NCI-H510A (cell line): ENCODE results near the gene AP3D1.

Source experiments
- DNase-seq: peaks from one replicate; lab custom pipeline; 2025; lab: John Stamatoyannopoulos, UW

Gene AP3D1

DNA sequence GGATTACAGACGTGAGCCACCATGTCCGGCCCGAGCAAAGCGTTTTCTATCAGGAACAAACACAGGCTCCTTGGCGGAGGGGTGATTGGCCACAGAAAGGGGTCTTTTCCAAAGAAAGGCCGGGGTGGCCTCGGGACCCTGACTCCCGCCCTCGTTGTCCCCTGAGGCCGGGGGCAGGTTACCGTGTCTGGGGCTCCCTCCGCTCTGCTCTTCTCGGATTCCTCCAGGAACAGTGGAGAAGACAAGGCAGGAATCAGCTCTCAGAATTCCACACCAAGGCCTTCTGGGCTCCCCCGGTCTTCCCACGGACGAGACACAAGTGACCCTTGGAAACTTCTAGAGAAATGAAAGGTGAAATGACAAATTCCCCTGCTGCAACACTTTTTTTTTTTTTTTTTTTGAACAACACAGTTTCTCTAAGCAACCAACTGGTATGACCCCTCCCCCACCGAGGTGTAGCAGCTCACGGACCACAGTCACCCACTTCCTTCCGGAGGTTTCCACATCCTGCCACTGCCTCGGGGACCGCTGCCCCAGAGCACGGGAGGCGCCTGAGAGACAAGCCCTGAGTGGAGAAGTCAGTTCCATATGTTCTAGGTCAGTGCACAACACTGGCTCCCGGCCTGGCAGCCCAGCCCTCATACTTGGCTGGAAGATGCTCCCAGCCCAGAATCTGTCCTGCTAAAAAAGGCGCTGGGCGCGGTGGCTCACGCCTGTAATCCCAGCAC, 66.2 kb downstream of the AP3D1 start:
- DNase-seq: no peak

DNA sequence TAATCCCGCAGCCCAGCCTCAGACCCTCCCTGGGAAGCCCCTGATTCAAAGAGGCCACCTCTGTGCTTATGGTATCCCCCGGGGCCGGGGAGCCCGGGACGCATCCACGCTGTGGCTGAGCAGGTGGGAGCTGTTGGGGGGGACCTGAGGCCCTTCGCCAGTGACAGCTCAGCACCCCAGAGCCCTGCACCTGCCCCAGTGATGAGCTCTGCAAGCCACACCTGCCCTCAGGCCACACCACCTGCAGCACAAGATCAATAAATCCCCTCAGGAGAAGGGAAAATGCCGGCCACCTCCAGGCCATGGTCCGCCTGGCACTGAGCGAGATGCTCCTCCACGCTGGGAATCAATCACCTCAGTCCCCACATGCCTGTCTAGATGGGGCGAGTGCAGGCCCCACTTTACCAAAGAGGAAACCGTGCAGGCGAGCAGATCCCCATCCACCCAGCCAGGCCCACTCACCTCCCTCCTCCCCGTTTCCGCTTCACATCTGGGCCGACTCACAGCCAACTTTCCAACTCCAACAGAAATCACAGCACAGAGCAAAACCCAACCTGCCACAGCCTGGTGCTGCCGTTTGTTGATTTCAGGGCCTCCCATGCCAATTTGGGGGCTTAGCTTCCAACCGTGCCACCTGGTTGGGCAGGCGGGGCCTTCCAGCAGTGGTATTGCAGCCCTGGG, 68.1 kb downstream of the AP3D1 start:
- DNase-seq: no peak

DNA sequence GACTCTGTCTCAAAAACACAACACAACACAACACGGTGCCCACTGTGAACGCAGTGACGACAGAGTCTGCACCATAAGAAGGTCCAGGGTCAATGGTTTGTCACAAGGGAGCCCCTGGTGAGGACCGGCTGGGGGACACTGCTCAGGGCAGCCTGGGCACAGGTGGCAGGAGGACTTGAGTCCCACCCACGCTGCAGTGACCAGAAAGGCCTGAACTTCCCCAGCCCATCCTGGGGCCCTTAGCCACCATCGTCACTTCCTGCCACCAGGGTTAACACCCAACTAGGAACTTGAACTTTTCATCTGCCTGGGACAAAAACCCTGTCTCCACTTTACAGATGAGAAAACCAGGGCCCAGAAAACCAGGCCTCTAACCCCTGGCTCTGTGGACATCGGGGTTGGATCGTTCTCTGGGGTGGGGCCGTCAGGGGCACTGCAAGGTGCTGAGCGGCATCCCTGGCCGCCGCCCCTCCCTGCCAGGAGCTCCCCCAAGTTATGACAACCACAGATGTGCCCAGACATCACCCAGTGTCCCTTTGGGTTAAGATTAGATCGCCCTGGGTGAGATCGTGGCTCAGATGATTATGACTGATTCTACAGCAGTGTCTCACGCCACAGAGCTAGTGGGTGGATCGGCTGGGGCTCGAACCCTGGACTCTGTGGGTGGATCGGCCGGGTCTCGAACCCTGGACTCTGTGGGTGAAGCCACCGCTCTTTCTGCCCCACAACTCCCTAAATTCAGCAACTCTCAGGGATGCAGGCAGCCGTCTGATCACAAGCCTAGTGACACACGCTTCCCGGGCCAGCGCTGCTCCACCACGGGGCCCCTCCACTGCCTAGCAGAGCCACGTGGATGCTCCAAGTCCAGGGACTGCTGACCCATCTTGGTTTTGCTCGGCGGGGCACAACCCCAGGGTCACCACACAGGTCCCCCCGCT, 69.2 kb downstream of the AP3D1 start:
- no peak for DNase-seq

DNA sequence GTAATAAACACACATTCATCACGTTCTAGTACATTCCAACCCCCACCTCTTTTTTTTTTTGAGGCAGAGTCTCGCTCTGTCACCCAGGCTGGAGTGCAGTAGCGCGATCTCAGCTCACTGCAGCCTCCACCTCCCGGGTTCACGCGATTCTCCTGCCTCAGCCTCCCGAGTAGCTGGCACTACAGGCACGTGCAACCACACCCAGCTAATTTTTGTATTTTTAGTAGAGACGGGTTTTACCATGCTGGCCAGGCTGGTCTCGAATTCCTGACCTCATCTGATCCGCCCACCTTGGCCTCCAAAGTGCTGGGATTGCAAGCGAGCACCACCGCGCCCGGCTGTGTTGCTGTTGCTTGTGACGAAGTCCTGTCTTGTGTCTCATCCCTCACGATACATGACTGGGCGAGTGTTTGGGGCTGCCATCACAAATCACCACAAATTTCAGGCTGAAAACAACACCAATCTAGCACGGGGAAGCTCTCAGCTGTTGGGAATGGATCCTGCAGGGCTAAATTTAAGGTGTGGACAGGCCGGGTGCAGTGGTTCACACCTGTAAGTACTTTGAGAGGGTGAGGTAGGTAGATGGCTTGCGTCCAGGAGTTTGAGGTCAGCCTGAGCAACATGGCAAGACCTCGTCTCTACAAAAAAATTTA, 70.9 kb downstream of the AP3D1 start:
- DNase-seq: no peak

DNA sequence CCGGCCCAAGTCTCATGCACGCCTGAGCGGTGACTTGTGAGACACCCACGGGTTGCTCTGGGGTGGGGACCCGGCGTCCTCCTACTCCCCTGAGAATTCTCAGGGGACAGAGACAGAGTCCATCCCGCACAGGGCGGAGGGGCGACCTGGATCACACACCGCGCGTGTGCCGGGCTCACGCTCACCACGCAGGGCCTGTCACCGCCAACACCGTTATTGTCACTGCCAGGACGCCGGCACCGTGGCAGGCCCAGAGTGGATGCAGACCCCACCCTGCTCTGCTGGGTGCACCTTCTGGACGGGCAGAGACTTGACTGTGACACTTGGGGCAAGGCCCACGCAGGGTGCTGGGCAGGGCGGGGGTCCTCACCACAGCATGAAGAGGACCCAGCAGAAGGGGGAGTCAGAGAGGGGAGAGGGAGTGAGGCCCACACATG, 71.5 kb downstream of the AP3D1 start:
- no peak for DNase-seq

DNA sequence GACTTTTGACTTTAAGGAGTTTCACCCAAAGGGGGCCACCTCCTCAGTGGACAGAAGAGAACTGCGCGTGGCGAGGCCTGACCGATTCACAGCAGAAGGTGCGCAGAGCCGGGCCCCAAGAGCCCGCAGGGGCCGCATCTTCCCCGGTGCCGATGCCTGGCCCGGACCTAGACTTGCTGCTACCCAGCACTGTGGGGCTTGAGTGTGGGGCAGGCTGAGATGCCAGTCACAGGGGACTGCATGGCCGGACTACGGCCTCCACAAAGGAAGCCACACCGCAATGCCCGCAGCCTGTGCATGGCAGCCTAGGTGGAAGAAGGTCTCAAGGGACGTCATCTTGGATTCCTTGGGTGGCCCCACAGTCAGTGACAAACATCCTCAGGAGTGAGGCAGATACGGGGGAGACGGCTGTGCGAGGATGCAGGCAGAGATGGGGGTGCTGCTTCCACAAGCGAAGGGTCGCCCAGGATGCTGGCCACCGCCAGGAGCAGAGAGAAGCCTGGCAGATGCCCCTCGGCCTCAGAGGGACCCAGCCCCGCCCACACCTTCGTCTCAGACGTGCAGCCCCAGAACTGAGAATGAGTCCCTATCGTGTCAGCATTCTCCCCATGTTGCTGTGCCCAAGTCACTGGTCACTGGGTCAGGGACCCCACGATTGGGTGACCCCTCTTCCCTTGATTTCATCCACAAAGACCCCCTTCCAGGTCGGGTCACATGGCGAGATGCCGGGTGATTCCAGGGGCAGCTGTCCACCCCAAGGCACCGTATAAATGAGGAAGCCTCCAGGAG, 72.1 kb downstream of the AP3D1 start:
- DNase-seq: no peak

DNA sequence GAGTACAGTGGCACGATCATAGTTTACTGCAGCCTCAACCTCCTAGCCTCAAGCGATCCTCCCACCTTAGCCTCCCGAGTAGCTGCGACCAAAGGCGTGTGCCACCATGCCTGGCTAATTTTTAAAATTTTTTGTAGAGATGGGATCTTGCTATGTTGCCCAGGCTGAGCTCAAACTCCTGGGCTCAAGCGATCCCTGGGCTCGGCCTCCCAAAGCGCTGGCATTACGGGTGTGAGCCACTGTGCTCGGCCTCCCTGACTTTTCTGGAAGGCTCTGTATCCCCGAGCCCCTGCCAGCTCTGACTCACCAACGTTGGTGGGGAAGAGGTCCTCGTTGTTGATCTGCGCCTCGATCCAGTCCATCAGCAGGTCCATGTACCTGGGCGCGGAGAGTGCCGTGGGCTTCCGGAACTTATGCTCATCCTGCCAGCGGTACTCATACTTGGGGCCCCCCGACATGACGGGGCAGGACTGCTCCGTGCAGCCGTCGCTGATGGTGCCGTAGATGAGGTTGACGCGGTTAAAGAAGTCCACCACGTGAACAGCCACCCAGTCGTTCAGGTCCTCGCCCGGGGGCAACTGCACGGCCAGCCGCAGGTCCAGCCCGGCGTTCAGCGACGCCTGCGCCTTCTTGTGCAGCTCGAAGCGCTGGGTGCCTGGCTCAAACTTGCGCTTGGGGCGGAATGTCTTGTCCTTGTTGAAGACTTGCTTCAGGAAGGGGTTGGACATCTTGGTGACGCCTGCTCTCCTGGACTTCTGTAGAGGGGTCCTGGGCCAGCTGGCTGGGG, 73.3 kb downstream of the AP3D1 start:
- DNase-seq: no peak

DNA sequence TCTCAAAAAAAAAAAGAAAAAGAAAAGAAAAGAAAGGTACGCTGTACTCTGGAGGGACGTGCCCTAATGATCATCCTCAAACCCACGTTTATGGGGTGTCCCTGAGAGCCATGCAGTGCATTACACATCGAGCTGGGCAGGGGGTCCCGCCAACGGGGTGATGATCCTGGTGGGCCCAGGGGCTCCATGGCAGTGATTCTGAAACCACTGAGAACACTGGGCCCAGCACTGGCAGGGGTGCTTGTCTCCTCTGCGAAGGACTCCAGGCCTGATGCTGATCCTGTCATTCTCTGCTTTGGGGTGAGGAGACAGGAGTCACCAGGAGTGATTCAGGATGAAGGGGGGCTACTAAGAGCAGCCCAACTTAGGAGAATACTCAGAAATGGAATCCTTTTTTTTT, 74.0 kb downstream of the AP3D1 start:
- DNase-seq: no peak

DNA sequence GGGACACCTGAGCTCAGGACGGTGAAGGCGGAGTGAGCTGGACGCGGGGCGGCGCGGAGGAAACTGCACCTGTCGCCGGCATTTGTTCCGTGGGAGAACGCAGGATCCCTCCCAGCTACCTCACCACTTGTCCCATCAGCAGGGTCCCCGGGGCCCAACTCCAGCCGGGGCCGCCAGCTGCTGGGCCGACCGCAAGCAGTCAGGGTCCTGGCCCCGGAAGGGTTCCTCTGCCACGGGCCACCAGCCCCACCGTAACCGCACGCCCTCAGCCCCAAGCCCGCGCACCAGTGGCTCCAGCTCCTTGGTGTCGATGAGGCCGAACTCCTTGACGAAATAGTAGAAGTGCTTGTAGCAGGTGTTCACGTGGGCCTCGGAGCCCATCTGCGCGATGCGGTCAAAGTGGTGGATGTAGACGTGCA, 74.8 kb downstream of the AP3D1 start:
- no peak for DNase-seq

DNA sequence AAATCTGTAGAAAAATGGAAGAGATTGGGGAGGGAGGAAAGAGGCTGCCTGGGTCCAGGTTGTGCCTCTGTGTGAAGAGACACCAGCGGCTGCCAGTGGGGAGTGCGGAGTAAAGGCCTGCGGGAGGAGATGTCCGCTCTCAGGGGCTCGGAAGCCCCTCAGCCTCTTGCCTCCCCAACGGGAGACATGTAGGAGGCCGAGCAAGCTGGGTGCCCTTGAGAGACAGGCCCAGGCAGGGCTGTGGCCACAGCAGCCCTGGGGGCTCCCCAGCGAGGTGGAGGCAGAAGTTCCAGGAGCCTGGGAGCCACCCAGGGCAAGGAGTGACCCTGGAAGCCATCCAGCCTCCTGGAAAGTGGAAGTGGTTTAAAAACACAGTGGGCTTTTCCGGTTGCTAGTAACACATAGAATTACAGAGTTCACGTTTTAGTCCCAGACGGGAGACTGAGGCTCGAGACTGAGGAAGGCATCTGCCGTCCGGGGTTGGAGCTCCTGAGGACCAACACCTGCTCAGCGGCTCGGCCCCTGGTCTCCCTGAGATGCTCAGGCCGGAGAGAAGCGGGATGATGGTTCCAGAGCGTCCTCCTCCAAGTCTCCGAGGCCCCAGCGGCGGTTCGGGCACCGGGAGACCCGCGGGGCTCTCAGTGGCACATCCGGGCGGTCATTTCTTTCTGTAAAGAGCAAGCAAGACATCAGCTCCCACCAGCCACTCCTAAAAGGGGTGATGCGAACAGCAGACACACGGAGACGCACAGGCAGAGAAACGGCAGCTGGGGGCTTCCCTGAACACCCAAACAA, 78.4 kb downstream of the AP3D1 start:
- DNase-seq: no peak

DNA sequence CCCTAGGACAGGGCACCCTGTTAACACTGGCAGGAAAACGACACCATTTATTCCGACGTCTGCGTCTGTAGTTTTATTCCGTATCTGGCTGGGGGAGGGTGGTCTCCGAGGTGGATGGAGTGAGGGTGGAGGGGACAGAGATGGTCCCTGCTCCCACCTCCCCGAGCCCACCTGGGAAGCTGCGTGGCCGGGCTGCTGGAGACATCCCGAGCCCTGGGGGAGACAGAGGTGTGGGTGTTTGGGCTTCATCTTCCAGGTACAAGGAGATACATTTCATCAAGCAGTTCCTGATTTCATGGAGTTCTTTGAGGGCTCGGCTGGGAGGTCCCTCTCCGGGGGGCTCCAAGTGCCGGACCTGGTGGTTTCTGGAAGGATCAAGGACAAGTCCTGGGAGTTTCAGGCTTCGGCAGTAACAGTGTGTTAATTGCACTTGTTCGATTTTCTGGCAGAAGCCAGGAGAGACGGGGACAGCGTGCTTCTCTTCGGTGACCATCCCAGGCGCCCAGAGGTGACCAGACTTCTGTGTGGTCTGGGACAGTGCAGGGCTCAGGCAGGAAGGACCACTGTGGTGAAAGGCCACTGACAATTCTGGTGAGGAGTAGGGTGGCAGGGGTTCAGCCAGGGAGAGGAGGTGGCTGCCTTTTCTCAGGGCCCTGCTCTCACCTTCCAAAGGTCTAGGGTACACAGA, 80.2 kb downstream of the AP3D1 start:
- no peak for DNase-seq

DNA sequence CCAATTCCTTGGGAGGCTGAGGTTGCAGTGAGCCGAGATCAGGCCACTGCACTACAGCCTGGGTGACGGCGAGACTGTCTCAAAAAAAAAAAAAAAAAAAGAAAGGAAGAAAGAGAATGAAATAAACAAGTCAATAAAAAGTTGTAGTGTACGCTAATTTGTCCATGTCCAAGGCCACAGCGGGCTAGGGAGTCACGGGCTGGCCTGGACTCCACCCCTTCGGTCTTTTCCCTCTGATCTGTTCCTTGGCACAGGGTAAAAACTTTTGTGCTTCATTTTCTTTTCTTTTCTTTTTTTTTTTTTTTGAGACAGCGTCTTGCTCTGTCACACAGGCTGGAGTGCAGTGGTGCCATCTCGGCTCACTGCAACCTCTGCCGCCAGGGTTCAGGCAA, 80.9 kb downstream of the AP3D1 start:
- no peak for DNase-seq

DNA sequence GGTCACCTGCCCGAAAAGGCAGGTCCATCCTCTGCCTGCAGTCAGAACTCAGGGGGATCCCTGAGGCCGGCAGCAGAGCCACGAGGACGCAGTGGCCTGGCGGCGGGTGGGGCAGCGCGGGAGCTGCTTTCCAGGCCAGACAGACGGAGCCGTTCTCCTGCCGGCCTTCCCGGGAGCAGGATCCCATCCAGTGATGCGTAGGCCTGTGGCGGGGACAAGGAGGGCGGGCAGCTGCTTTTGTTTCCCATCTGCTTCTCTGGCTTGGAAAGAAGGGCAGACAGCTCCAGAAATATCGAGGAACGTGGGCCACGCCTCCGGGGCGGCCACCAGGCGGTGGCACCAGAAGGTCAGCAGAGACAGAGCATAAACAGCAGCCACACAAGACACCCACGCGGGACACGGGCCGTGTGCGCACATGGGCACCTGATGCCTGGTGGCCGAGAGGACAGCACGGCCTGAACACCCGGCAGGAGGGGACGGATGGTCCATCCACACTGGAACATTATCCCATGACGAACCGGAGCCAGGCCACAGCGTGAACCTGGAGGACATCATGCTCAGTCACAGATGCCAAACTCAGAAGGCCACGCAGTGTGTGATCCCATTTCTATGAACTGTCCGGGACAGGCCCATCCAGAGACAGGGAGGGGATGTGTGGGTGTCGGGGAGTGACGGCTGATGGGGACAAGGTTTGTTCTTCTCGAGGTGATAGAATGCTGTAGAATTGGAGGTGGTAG, 86.4 kb downstream of the AP3D1 start:
- no peak for DNase-seq

DNA sequence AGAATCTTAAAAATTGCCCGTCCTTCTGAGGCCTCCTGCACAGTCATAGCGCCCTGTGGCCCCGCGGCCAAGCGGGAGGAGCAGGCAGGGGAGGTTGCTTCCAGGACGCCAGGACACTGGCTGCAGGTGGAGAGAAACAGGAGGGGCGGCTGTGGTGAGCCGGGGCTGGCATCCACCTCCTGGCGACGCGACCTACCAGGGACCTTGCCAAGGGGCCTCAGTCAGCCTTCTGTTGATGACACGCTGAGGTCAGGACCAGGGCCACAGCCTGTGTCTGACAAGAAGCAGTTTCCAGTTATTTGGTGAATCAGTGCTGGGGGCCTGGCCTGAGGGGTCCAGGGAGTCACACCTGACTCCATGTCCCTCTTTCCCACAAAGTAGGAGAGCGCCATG, 87.0 kb downstream of the AP3D1 start:
- DNase-seq: no peak

DNA sequence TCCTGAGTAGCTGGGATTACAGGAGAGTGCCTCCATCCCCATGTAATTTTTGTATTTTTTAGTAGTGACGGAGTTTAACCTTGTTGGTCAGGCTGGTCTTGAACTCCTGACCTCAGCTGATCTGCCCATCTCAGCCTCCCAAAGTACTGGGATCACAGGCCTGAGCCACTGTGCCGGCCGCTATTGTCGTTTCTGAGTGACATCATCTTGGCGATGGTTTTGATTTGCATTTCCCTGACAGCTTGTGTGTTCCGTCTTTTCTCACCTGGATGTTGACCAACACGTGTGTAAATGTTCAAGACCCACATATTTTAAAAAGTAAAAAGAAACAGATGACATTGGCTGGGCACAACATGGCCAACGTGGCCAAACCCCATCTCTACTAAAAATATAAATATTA, 87.5 kb downstream of the AP3D1 start:
- DNase-seq: no peak

DNA sequence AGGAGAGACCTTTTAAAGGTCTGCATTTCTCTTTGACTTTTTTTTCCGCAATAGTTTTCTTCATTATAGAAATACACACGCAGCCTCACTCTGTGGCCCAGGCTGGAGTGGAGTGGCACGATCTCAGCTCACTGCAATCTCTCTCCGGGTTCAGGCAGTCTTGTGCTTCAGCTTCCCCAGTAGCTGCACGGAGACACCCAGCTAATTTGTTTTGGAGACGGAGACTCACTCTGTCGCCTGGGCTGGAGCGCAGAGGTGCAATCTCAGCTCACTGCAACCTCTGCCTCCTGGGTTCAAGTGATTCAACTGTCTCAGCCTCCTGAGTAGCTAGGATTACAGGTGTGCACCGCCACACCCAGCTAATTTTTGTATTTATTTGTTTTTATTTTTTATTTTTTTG, 88.6 kb downstream of the AP3D1 start:
- DNase-seq: no peak

DNA sequence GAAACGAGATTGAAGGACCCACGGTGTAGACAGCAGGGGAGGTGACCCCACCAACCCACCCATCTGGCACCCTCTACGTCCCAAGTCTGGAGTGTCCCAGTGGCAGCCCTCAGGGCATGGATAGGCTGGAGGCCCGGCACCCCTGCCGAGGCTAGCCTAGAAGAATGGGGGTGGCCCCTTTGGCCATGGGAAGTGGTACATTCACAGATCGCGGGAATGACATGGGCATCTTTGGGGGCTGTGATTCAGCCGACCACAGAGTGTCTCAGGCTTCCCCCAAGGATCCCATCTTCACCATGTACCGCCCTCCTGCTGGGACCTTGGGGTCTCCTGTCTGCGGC, 89.0 kb downstream of the AP3D1 start:
- DNase-seq: no peak
